ENCODE measurements around the gene NPC2.

The NPC2 gene

GRCh38 chr14:74519316-74520074 lies 26.4 kb upstream of the NPC2 start:
- no peak for DNase-seq (ENCODE audit: low read depth)

DNA sequence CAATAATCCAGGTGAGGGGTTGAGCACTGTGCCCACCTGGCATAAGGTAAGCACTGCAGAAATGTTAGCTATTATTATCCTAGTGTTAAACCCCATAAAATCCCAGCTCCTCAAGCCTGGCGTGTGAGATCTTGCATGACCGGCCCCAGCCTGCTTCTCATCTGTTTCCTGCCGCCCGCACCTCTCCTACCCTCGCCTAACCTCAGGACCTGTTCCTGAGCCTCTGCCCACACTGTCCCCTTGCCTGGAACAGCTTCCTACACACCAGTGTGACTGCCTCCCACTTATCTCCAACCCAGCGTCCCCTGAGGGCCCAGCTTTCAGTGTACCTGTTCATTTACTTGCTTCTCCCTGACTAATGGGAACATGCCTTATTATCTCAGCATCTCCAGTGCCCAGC lies 25.1 kb upstream of the NPC2 start:
- no peak for DNase-seq (ENCODE audit: low read depth)

DNA sequence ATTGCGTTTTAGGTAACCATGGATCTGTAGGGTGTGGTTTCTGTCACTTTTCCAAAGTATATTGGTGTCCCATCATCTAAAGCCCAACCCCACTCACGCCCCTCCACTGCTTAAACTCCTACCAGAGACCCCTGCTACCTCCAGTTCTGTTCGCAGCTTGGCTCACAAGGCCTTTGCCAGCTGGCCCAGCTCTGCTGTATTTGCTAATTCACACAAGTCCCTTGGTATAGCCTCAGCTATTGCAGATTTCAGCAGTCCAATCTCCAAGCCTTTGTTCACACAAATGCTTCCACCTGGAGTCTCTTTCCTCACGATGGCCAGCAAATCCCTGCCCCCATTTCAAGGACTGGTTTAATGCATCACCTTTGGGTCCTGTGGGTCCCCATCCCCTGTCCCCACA lies 24.6 kb upstream of the NPC2 start:
- DNase-seq (ENCODE audit: low read depth) = no peak

- no peak for DNase-seq (ENCODE audit: low read depth)
These were observed 23.5 kb upstream of the NPC2 start for GRCh38 chr14:74516451-74517160.

- no peak for DNase-seq (ENCODE audit: low read depth)
These were observed 22.8 kb upstream of the NPC2 start for GRCh38 chr14:74515891-74516412.

DNA sequence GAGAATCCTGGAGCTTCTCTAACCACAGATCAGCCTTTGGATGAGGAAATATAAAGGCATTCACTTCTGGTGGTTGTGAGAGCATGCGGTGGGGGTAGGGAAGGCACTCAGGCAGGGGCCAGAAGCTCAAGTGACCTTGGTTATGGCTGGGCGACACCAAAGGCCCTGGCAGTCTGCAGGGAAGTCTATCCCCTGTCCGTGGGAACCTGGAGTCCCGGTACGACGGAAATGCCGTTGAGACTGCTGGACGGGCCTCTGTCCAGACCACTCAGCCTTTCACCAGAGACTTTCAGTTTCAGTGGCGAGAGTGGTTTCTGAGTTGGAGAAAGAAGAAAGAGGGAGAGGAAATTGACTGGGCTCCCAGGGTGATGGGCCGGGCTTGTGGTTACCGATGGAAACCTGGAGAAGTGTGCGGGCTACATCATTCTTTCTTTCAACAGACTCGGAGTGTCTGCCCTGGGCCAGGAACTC lies 21.4 kb upstream of the NPC2 start:
- no peak for DNase-seq (ENCODE audit: low read depth)

DNA sequence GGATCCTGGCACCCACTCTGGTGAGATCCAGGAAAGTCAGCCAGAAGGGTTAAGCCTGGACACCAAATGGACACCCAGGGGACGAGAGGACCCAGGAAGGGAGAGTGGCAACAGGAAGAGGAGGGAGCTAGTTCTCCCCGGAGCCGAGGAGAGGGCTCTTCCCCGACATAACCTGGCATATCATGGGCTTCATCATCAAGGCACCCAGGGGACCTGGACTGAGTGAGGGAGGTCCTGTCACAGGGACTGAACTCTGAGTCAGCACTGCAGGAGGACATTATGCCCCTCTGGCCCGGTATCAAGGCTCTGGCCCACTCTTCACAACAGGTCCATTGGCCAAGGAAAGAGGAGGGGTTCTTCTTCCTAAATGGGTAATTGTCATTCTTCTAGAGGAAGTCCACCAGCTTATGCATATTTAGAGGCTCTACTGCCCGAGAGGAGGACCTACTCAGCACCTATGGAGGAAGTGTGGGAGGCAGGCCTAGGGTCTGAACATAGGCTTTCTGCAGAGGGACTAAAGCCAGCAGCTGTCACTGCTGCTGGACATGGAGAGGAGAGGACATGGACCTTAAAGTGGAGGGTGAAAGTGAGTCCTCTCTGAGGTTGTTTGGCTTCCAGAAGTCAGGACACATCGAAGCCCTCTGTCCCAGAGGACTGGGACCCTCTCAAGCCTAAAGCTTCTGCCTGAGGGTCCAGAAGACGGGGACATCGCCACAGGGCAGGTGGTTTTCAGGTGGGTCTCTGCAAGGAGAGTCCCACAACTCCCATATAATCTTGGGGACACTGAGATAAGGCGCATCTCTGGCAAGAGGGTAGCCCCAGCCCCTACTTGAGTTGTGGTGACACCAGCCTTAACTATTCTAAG lies 19.1 kb upstream of the NPC2 start:
- no peak for DNase-seq (ENCODE audit: low read depth)

DNA sequence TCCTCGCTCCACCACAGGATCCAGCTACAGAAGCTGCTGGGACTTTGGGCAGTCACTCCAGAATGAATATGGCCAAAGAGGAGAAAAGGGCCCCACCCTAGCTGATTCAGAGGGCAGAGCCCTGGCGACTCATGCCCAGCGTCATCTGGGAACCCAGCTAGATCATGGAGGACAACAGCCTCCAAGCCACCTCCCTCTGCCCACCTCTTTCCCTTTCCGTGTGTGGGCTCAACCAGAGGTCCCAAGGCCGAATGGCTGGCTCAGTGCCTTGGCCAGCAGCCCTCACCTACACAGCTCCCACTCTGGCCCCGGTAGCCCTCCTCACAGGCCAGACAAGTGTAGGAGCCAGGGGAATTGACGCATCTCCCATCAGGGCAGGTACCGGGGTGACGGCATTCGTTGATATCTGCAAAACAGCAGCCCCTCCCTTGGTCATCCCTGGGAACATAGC lies 17.9 kb upstream of the NPC2 start:
- DNase-seq (ENCODE audit: low read depth) = no peak

- no peak for DNase-seq (ENCODE audit: low read depth)
These were observed 17.3 kb upstream of the NPC2 start for GRCh38 chr14:74510223-74510931.

GRCh38 chr14:74509587-74510222 lies 16.6 kb upstream of the NPC2 start:
- no peak for DNase-seq (ENCODE audit: low read depth)

DNA sequence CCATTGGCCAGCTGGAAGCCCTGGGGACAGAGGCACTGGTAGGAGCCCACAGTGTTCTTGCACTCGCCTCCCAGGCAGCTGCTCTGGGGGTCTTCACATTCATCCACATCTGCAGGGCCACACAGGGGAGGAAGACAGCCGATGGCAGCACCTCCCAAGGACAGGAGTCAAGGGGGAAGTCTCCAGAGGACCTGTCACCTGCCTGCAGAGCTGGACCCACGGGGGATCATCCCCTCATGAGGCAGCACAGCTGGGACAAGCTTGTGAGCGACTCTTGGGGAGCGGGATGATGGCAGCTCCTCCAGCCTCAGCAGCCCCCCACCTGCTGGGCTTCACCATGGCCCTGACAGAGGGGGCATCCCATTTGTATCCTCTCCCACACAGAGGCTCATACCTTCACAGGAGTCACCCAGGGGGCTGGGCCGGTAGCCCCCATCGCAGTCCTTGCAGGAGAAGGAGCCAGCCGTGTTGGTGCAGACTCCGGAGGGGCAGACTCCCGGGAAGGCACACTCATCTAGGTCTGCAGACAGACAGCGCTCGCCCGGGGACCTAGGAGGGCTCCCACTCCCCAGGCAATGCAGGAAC lies 15.8 kb upstream of the NPC2 start:
- no peak for DNase-seq (ENCODE audit: low read depth)

DNA sequence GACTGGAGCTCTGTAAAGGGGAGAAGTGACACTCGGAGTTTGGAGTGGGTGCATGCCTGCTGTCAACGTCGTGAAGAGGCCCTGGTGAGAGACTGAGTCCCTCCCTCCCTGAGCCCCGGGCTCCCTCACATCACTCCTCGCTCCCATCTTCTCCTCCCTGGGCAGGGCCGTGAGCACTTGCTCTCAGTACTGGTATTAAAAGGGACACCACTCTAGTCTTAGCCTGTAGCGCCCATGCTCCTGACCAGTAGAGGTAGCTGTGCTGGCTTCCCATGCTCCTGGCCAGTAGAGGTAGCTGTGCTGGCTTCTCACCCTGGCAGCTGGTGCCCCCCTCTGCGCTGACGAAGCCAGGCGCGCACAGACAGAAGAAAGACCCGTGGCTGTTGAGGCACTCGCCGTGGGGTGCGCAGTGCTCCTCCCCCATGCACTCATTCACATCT lies 15.2 kb upstream of the NPC2 start:
- DNase-seq (ENCODE audit: low read depth) = no peak

GRCh38 chr14:74507840-74508239 lies 14.7 kb upstream of the NPC2 start:
- DNase-seq (ENCODE audit: low read depth) = no peak

DNA sequence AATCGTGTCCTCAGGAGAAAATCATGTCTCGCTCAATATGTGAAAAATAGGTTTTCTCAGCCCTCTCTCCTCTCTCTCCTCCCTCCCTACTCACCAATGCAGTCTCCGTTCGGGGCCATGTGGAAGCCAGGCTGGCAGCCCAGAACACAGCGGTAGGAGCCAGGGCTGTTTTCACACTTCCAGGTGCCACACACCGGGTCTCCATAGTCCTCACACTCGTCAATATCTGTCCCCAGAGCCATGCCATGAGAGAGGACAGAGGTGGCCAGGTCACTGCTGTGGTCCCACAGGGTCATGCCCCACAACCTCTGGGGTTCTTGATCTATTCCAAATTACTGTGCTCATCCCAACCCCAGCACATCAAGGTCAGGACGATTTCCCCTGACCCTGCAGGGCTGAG lies 14.0 kb upstream of the NPC2 start:
- DNase-seq (ENCODE audit: low read depth) = no peak

DNA sequence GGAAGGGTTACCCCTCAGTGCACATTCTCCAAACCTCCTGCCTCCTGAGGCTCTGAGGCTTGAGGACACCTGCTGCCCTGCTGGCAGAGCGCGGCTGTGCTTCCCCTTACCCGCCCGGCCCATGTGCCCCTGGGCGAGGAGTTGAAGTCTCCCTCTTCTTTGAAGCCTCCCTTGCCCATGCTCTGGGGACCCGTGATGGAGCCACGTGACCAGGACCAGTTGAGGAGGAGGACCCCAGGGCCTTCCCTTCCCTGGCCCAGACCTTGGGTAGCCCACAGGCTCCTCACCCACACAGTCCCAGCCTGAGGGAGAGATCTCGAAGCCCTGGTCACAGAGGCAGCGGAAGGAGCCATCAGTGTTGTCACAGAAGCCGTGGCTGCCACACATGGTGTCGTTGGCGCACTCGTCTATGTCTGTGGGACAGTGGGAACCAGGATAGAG lies 13.3 kb upstream of the NPC2 start:
- no peak for DNase-seq (ENCODE audit: low read depth)

- DNase-seq (ENCODE audit: low read depth) = no peak
These were observed 12.7 kb upstream of the NPC2 start for GRCh38 chr14:74505831-74506230.

GRCh38 chr14:74504874-74505720 lies 12.0 kb upstream of the NPC2 start:
- no peak for DNase-seq (ENCODE audit: low read depth)

DNA sequence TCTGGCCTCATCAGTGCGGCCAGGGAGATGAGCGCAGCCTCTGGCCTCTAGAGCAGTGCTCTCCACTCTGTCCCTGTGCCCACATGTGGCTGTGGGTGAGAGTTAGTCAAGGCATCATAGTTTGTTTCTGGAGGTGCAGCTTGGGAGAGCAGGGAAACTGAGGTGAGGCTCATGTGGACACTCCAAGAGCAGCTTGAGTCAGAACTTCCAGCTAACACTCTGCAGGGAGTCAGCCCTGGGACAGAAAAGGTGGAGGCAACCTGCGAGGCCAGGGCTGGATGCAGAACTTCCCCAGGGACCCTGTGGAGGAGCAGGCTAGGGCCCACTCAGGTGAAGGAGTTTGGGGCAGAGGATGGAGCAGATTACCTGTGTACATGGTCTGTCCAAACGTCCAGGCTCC lies 11.3 kb upstream of the NPC2 start:
- DNase-seq (ENCODE audit: low read depth) = no peak

DNA sequence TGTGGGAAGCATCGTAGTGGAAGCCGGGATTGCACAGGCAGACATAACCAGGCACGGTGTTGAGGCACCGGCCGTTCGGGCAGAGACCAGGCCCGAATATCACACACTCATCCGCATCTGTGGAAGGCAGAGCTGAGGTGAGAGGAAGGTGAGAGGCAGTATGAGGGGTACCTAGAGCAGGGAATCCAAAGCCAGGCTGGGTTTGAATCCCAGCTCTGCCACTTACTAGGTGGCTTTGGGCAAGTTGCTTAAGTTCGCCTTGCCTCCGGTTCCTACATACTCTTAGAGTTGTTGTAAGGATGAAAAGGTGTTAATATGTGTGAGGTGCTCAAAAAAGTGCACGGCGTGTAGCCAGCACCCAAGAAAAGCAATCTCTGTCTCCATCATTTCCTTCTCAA lies 10.8 kb upstream of the NPC2 start:
- no peak for DNase-seq (ENCODE audit: low read depth)
